SK-N-SH treated with all-trans-retinoic acid at 6 μM for 48 hours (cell line): Measurements from ENCODE around the gene ZNF423.

Experiments used
- ATAC-seq: fragments of 200-7000 bp; cut with Tn5 transposase; 3 replicates; pipeline ENCODE4 v1.9.1; 2020; ENCODE audit warnings: mild to moderate bottlenecking, moderate library complexity
- BACH2 ChIP-seq: fragments of 250-450 bp; sonication (Bioruptor Pico); IDR thresholded peaks from 2 replicates; pipeline ENCODE4 v1.9.0; 2021; ENCODE audit warnings: mild to moderate bottlenecking, borderline replicate concordance
- CSRNP3 ChIP-seq: fragments of 250-450 bp; sonication (Bioruptor Pico); IDR thresholded peaks from 2 replicates; pipeline ENCODE4 v1.5.1; 2021; ENCODE audit warnings: mild to moderate bottlenecking, moderate library complexity
- ESRRG ChIP-seq: fragments of 250-450 bp; sonication (Bioruptor Pico); IDR thresholded peaks from 2 replicates; pipeline ENCODE4 v1.6.1; 2021; ENCODE audit warnings: mild to moderate bottlenecking
- OSR1 ChIP-seq: fragments of 250-450 bp; sonication (Bioruptor Pico); IDR thresholded peaks from 2 replicates; pipeline ENCODE4 v1.8.0; 2022; ENCODE audit warnings: moderate library complexity, mild to moderate bottlenecking, inconsistent platforms
- SNAI2 ChIP-seq: fragments of 250-450 bp; sonication (Bioruptor Pico); IDR thresholded peaks from 2 replicates; pipeline ENCODE4 v1.5.0; 2020; ENCODE audit warnings: mild to moderate bottlenecking, moderate library complexity
- ZFP30 ChIP-seq: fragments of 450-650 bp; formaldehyde crosslinking; IDR thresholded peaks from 2 replicates; pipeline ENCODE4 v1.5.0; 2022; ENCODE audit warnings: mild to moderate bottlenecking, moderate library complexity
- ZNF565 ChIP-seq: fragments of 450-650 bp; formaldehyde crosslinking; conservative IDR thresholded peaks from 2 replicates; pipeline ENCODE4 v1.5.0; 2020; ENCODE audit warnings: low read depth, mild to moderate bottlenecking, moderate library complexity
- ZNF70 ChIP-seq: fragments of 450-650 bp; formaldehyde crosslinking; IDR thresholded peaks from 2 replicates; pipeline ENCODE4 v1.5.0; 2020; ENCODE audit warnings: mild to moderate bottlenecking, moderate library complexity

ZNF423 gene

DNA sequence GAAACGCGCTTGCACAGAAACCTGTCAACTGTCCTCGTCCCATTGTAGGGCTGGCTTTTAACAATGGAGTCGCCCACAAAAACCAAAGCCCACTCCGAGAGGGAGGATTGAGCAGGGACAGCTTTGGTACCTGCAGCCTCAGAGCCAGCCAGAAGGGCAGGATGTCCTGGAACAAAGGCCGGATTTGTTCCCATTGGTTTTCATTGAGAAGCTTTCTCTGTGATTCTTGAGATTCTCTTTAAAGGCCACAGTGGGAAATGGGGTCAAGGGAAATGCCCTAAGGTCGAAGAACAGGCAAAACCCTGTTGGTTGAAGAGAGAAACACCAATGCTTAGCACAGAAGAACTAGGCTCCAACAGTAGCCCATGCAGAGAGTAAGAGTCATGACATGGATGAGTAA, 416.9 kb downstream of the ZNF423 start:
- TF ChIP-seq ESRRG (CRISPR knock-in tag) (no peak), ZNF565 (CRISPR knock-in tag) (no peak), ZFP30 (no peak), ZNF70 (CRISPR knock-in tag) (no peak), SNAI2 (CRISPR knock-in tag) (no peak), CSRNP3 (CRISPR knock-in tag) (no peak), BACH2 (CRISPR knock-in tag) (no peak), OSR1 (no peak)
- no peak for ATAC-seq
